ENCODE measurements around the gene NDEL1.

- no peak for TF ChIP-seq PATZ1 (CRISPR knock-in tag; IDR thresholded peaks at IDR 0.05; ENCODE audit: borderline replicate concordance)
- TF ChIP-seq RARB (CRISPR knock-in tag; IDR thresholded peaks at IDR 0.05) = no peak
- no peak for TF ChIP-seq ZFP30 (CRISPR knock-in tag; IDR thresholded peaks at IDR 0.05)
- TF ChIP-seq ESRRG (CRISPR knock-in tag; IDR thresholded peaks at IDR 0.05) = no peak
- TF ChIP-seq OSR1 (CRISPR knock-in tag; IDR thresholded peaks at IDR 0.05) = no peak
- TF ChIP-seq ZNF70 (CRISPR knock-in tag; IDR thresholded peaks at IDR 0.05) = no peak
- no peak for TF ChIP-seq ZNF565 (CRISPR knock-in tag; conservative IDR thresholded peaks at IDR 0.05; ENCODE audit: low read depth)
- TF ChIP-seq TSHZ2 (CRISPR knock-in tag; IDR thresholded peaks at IDR 0.05) = no peak
- no peak for TF ChIP-seq CREB5 (CRISPR knock-in tag; IDR thresholded peaks at IDR 0.05; ENCODE audit: low read depth)
- no peak for TF ChIP-seq CSDC2 (CRISPR knock-in tag; IDR thresholded peaks at IDR 0.05)
- no peak for TF ChIP-seq ISL1 (CRISPR knock-in tag; IDR thresholded peaks at IDR 0.05)
- no peak for TF ChIP-seq ZFP3 (CRISPR knock-in tag; IDR thresholded peaks at IDR 0.05)
- TF ChIP-seq BACH2 (CRISPR knock-in tag; IDR thresholded peaks at IDR 0.05; ENCODE audit: borderline replicate concordance) = no peak
- TF ChIP-seq CSRNP3 (CRISPR knock-in tag; IDR thresholded peaks at IDR 0.05) = no peak
Observed at GRCh38 chr17:8417806-8418205, 17.9 kb upstream of the NDEL1 start.

Measured in SK-N-SH treated with all-trans-retinoic acid at 6 μM for 48 hours (cell line).